ENCODE results near the gene BPGM. TPM values are rescaled to one million over a fixed set of nuclear protein-coding genes. Genes with fewer than 3 reads are reported as not detected.

The BPGM gene
- polyA plus RNA-seq, 3 donors = 3.9 to 20.6 (median 18.4) TPM

DNA sequence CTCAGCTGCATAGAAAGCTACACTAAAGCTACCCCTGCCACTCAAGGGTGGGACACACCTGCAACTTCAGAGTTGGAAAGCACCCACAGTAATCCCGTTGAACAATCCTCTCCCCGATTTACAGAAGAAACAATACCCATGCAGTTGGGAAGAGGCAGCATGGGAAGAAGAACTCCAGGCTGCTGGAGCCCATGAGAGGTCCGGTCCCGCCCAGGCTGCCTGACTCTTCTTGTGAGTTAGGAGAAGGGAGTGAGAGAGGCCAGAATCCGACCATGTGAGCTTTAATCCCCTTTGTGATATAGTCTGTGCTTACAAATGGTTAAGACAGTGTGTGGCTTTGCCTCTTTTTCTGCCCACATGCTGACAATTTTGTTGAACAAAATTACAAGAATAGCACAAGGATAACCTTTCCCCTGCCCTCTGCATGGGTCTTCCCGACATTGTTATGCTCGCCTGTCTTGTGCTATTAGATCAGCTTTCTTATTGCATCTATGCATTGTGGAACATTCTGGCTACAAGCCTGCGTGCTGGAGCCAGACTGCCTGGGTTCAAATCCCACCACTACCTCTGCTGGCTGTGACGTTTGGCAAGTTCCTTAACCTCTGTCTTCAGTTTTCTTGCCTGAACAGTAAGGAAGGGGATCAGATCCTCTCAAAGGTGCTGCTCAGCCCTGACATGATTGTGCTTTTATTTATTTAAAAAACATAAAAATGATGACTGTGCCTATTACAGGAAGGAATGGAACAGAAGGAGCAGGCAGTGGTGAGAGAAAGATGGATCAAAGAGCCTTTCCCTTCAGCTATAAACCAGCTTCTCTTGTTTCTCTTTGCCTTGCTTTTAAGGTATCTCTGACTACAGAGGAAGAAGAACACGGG is 56.0 kb downstream of the BPGM start:
- Histone ChIP-seq H3K27me3 (ENCODE audit: control insufficient read depth in 2 of 2, insufficient read depth in 2 of 2, low read length in 2 of 2) (no peaks in the 10 kb centered on the region), H3K4me3 (replicated peaks in 1 of 3; ENCODE audit: low read depth in 2 of 3, low read length in 3 of 3) (no peak overlapping the region), H2AFZ (ENCODE audit: insufficient read depth, low read depth, low read length, poor library complexity, severe bottlenecking) (no peak overlapping the region), H4K20me1 (ENCODE audit: insufficient read depth, low read length) (no peaks in the 10 kb centered on the region), H3K79me2 (ENCODE audit: insufficient read depth, low read length) (no peaks in the 10 kb centered on the region), H3K9ac (ENCODE audit: insufficient read depth, low read length, poor library complexity, severe bottlenecking) (no peak overlapping the region), H3K4me1 (ENCODE audit: control insufficient read depth in 1 of 2, insufficient read depth in 2 of 2, low read length in 2 of 2) (no peaks in the 10 kb centered on the region), H3K9me3 (replicated peaks in 1 of 2; ENCODE audit: control insufficient read depth in 1 of 2, insufficient read depth in 1 of 2, low read length in 2 of 2) (no peaks in the 10 kb centered on the region), H3K4me2 (replicated peaks; ENCODE audit: extremely low read depth, low read length, poor library complexity, severe bottlenecking) (no peak overlapping the region), H3K27ac (ENCODE audit: low read depth in 1 of 2, low read length in 2 of 2) (no peak overlapping the region), H3K36me3 (replicated peaks in 1 of 2; ENCODE audit: control insufficient read depth in 1 of 2, insufficient read depth in 2 of 2, low read length in 2 of 2) (no peaks in the 10 kb centered on the region)
- peaks cover 0 to 5% (median 0%) of the 10 kb centered on the region in 3 donors for H3K27me3 Mint-ChIP-seq (ENCODE audit: low read depth in 3 of 3)
- TF ChIP-seq, protein P1, sequence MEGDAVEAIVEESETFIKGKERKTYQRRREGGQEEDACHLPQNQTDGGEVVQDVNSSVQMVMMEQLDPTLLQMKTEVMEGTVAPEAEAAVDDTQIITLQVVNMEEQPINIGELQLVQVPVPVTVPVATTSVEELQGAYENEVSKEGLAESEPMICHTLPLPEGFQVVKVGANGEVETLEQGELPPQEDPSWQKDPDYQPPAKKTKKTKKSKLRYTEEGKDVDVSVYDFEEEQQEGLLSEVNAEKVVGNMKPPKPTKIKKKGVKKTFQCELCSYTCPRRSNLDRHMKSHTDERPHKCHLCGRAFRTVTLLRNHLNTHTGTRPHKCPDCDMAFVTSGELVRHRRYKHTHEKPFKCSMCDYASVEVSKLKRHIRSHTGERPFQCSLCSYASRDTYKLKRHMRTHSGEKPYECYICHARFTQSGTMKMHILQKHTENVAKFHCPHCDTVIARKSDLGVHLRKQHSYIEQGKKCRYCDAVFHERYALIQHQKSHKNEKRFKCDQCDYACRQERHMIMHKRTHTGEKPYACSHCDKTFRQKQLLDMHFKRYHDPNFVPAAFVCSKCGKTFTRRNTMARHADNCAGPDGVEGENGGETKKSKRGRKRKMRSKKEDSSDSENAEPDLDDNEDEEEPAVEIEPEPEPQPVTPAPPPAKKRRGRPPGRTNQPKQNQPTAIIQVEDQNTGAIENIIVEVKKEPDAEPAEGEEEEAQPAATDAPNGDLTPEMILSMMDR (IDR thresholded peaks at IDR 0.05) = no peak
- H3K27ac Mint-ChIP-seq = no peak overlapping the region
- no peak for DNase-seq
- intact Hi-C loops (cut with micrococcal nuclease) = no loop called here
- no peaks in the 10 kb centered on the region for H3K4me1 Mint-ChIP-seq
- H3K36me3 Mint-ChIP-seq = no peaks in the 10 kb centered on the region
- WGBS (ENCODE audit: insufficient coverage) = 100% methylated on average over 4 of the region's 10 CpGs
- H3K9me3 Mint-ChIP-seq = no peaks in the 10 kb centered on the region
- no peak overlapping the region for H3K4me3 Mint-ChIP-seq

DNA sequence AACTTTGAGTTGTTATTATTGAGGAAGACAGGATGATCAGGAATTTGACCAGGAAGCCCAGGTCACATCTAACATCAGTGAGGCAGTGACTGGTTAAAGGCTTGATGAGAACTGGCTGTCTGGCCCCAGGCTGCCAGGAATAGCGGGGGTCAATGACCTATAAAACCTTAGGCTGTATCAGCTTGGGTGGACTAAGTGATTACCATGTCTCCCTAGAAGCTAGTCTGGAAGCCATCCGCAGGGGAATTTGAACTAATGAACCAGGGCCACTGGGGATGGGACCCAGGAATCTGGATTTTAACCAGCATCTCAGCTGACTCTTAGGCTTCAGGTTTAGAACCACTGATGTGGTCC is 56.6 kb downstream of the BPGM start:
- Histone ChIP-seq H2AFZ (ENCODE audit: insufficient read depth, low read depth, low read length, poor library complexity, severe bottlenecking) (no peak overlapping the region), H3K9ac (ENCODE audit: insufficient read depth, low read length, poor library complexity, severe bottlenecking) (no peak overlapping the region), H3K4me2 (replicated peaks; ENCODE audit: extremely low read depth, low read length, poor library complexity, severe bottlenecking) (no peak overlapping the region), H3K4me1 (ENCODE audit: control insufficient read depth in 1 of 2, insufficient read depth in 2 of 2, low read length in 2 of 2) (no peaks in the 10 kb centered on the region), H3K36me3 (replicated peaks in 1 of 2; ENCODE audit: control insufficient read depth in 1 of 2, insufficient read depth in 2 of 2, low read length in 2 of 2) (no peaks in the 10 kb centered on the region), H3K79me2 (ENCODE audit: insufficient read depth, low read length) (no peaks in the 10 kb centered on the region), H3K4me3 (replicated peaks in 1 of 3; ENCODE audit: low read depth in 2 of 3, low read length in 3 of 3) (no peak overlapping the region), H3K27me3 (ENCODE audit: control insufficient read depth in 2 of 2, insufficient read depth in 2 of 2, low read length in 2 of 2) (no peaks in the 10 kb centered on the region), H4K20me1 (ENCODE audit: insufficient read depth, low read length) (no peaks in the 10 kb centered on the region), H3K27ac (ENCODE audit: low read depth in 1 of 2, low read length in 2 of 2) (no peak overlapping the region), H3K9me3 (replicated peaks in 1 of 2; ENCODE audit: control insufficient read depth in 1 of 2, insufficient read depth in 1 of 2, low read length in 2 of 2) (no peaks in the 10 kb centered on the region)
- WGBS (ENCODE audit: insufficient coverage) = 90% methylated on average over 2 of the region's 2 CpGs
- Mint-ChIP-seq H3K36me3 (no peaks in the 10 kb centered on the region), H3K27me3 (ENCODE audit: low read depth in 3 of 3) (peaks cover 0 to 5% (median 0%) of the 10 kb centered on the region in 3 donors), H3K4me3 (no peak overlapping the region), H3K27ac (no peak overlapping the region), H3K4me1 (no peaks in the 10 kb centered on the region), H3K9me3 (no peaks in the 10 kb centered on the region)
- no peak for DNase-seq
- intact Hi-C loops (cut with micrococcal nuclease) = no loop called here
- TF ChIP-seq, protein P1 (IDR thresholded peaks at IDR 0.05) = no peak

Measured in CD14-positive monocyte (primary cell).